Muscle layer of colon (tissue), 2 donors: ENCODE results near the gene HSD3B7.

ENCODE experiments used
- H3K27ac ChIP-seq: one replicate; pipeline ENCODE4 v1.7.0; 2013; ENCODE audit warnings: low read depth, mild to moderate bottlenecking, low read length, moderate library complexity
- H3K27me3 ChIP-seq, 2 donors: one replicate each; pipeline ENCODE4 v1.7.0; 2013; ENCODE audit warnings: low read length in 2 of 2, mild to moderate bottlenecking in 2 of 2; ENCODE audit not compliant: insufficient read depth in 2 of 2, control insufficient read depth in 1 of 2
- H3K36me3 ChIP-seq: one replicate; pipeline ENCODE4 v1.7.0; 2013; ENCODE audit warnings: mild to moderate bottlenecking, low read length; ENCODE audit not compliant: insufficient read depth
- H3K4me1 ChIP-seq: one replicate; pipeline ENCODE4 v1.7.0; 2013; ENCODE audit warnings: mild to moderate bottlenecking, low read length; ENCODE audit not compliant: insufficient read depth
- H3K4me3 ChIP-seq, 2 donors: one replicate each; pipeline ENCODE4 v1.7.0; 2013; ENCODE audit warnings: low read length in 2 of 2, low read depth in 1 of 2, mild to moderate bottlenecking in 1 of 2, moderate library complexity in 1 of 2
- H3K9ac ChIP-seq: one replicate; pipeline ENCODE4 v1.7.0; 2013; ENCODE audit warnings: low read length
- H3K9me3 ChIP-seq: one replicate; pipeline ENCODE4 v1.7.0; 2013; ENCODE audit warnings: mild to moderate bottlenecking, low read length
- donor health status: abdominal sarcoma.
- donor health status: Adenocarcinoma of cecum.

HSD3B7 gene

GRCh38 chr16:30998852-30999761, 14.1 kb downstream of the HSD3B7 start:
- H3K9me3 ChIP-seq = no peaks in the 10 kb centered on the region
- no peak overlapping the region for H3K27ac ChIP-seq
- H3K27me3 ChIP-seq = no peaks in the 10 kb centered on the region
- no peak overlapping the region for H3K9ac ChIP-seq
- H3K4me1 ChIP-seq = peaks cover 4% of the 10 kb centered on the region
- no peak overlapping the region for H3K4me3 ChIP-seq
- no peaks in the 10 kb centered on the region for H3K36me3 ChIP-seq

- H3K36me3 ChIP-seq = no peaks in the 10 kb centered on the region
Observed at GRCh38 chr16:31000671-31001382, 15.8 kb downstream of the HSD3B7 start.

GRCh38 chr16:31001507-31002249, 16.7 kb downstream of the HSD3B7 start:
- Histone ChIP-seq H3K27me3 (no peaks in the 10 kb centered on the region), H3K4me3 (no peak overlapping the region), H3K4me1 (peaks cover 4% of the 10 kb centered on the region), H3K9ac (no peak overlapping the region), H3K9me3 (no peaks in the 10 kb centered on the region), H3K36me3 (no peaks in the 10 kb centered on the region), H3K27ac (no peak overlapping the region)

More at GRCh38 chr16:31000671-31001382, 15.8 kb downstream of the HSD3B7 start:
- Histone ChIP-seq H3K27me3 (no peaks in the 10 kb centered on the region), H3K9me3 (no peaks in the 10 kb centered on the region), H3K27ac (no peak overlapping the region), H3K9ac (no peak overlapping the region), H3K4me3 (no peak overlapping the region), H3K4me1 (peaks cover 4% of the 10 kb centered on the region)

DNA sequence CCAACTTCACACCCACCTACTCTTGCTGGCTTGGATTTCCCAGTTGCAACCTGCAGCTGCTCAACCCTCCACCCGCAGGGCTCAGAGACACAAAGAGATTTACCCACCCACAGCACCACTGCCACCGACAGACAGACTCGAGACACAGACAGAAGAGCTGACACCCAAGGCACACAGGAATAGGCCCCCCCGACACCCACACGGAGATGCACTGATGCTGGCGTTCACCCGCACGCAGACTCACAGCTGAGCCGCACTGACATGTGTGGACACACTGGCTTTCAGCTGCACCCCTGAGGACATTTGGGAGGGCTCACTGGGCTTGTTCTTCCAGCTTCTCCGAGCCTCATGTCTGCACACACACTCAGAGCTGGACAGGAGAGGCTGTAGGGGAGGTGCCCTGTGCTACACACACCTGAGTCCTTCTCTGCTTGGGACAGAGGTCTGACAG, 17.3 kb downstream of the HSD3B7 start:
- no peaks in the 10 kb centered on the region for H3K27me3 ChIP-seq
- H3K4me3 ChIP-seq = no peak overlapping the region
- no peak overlapping the region for H3K9ac ChIP-seq
- H3K9me3 ChIP-seq = no peaks in the 10 kb centered on the region
- H3K36me3 ChIP-seq = no peaks in the 10 kb centered on the region
- peaks cover 4% of the 10 kb centered on the region for H3K4me1 ChIP-seq
- no peak overlapping the region for H3K27ac ChIP-seq

DNA sequence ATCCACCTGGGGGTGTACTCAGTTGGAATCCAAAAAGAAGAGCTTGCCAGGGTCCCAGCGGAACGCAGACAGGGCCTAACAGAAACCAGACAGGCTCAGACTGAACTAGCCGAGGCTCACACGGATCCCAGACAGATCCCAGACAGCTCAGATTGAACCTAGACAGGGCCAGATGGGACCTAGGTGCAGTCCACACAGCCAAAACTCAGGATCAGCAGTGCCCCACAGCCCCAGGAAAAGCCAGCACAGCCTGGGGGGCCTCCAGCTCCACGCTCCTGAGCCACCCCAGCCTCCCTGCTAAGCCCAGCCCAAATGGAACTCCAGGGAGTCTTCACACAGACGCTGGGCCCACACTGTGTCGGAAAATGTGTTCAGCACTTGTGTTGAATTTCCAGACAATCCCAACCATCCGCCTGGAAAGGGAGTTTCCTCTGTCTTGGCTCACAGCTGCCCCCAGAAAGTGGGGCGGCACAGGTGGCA, 17.9 kb downstream of the HSD3B7 start:
- Histone ChIP-seq H3K27me3 (no peaks in the 10 kb centered on the region), H3K4me3 (no peak overlapping the region), H3K9ac (no peak overlapping the region), H3K27ac (no peak overlapping the region), H3K4me1 (no peaks in the 10 kb centered on the region), H3K36me3 (no peaks in the 10 kb centered on the region), H3K9me3 (no peaks in the 10 kb centered on the region)

DNA sequence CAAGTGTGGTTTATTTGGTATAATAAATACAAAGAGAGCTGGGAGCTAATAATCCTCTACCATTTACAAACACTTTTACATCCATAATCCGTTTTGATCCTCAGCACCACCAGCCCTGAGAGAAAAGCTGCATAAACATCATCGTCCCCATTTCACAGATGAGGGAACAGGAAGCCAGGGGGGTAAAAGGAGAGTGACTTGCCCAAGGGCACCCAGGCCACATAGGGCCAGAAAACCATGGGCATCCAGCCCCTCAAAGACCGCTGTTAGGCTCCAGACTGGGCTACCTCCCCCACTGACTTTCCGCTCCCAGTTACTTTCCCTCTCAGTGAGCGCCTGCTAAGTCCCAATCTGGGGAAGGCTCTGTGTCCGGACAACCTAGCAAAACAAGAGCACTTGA, 18.7 kb downstream of the HSD3B7 start:
- Histone ChIP-seq H3K9me3 (no peaks in the 10 kb centered on the region), H3K27me3 (peaks cover 0 to 4% of the 10 kb centered on the region in 2 donors), H3K9ac (no peak overlapping the region), H3K4me1 (no peaks in the 10 kb centered on the region), H3K4me3 (no peak overlapping the region), H3K27ac (no peak overlapping the region), H3K36me3 (no peaks in the 10 kb centered on the region)

- no peak overlapping the region for H3K27ac ChIP-seq
- H3K36me3 ChIP-seq = no peaks in the 10 kb centered on the region
- no peaks in the 10 kb centered on the region for H3K4me1 ChIP-seq
- no peaks in the 10 kb centered on the region for H3K9me3 ChIP-seq
- H3K27me3 ChIP-seq = peaks cover 2 to 12% of the 10 kb centered on the region in 2 donors
- no peak overlapping the region for H3K9ac ChIP-seq
- H3K4me3 ChIP-seq = no peak overlapping the region
Observed at GRCh38 chr16:31004658-31005057, 19.7 kb downstream of the HSD3B7 start.

DNA sequence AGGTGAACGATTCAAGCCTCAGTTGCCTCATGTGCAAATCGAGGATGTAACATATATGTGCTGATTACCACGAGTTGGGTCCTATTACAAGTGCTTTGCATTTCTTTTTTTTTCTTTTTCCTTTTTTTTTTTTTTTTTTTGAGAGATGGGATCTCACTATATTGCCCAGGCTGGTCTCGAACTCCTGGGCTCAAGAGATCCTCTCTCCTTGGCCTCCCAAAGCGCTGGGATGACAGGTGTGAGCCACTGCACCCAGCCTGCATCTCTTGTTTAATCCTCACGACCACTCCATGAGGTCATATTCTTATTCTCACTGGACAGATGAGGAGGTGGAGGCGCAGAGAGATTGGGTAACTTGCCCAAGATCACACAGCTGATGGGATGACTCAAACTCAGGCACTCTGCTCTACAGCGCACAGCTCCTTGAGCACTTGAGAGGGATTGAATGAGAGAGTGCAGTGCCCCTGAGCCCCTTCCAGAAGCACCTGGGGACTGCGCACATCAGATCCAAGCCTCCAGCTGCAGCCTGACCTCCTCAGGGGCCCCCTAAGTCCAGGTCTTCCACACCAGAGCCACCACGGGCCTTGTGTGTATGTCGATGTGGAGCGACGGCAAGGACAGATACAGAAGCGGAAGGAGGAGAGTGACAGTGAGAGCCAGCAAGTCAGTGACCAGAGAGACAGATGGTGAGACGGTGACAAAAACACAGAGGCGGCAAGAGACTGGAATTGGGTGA, 20.5 kb downstream of the HSD3B7 start:
- Histone ChIP-seq H3K27ac (no peak overlapping the region), H3K9ac (no peak overlapping the region), H3K4me3 (no peak overlapping the region), H3K27me3 (peaks cover 4 to 16% of the 10 kb centered on the region in 2 donors), H3K9me3 (no peaks in the 10 kb centered on the region), H3K4me1 (no peaks in the 10 kb centered on the region), H3K36me3 (no peaks in the 10 kb centered on the region)

GRCh38 chr16:31006086-31006385, 21.0 kb downstream of the HSD3B7 start:
- H3K9me3 ChIP-seq = no peaks in the 10 kb centered on the region
- H3K4me3 ChIP-seq = no peak overlapping the region
- H3K4me1 ChIP-seq = no peaks in the 10 kb centered on the region
- no peak overlapping the region for H3K27ac ChIP-seq
- peaks cover 5 to 20% of the 10 kb centered on the region in 2 donors for H3K27me3 ChIP-seq
- no peaks in the 10 kb centered on the region for H3K36me3 ChIP-seq
- H3K9ac ChIP-seq = no peak overlapping the region

- Histone ChIP-seq H3K4me1 (no peaks in the 10 kb centered on the region), H3K9ac (no peak overlapping the region), H3K9me3 (no peaks in the 10 kb centered on the region), H3K27me3 (peaks cover 10 to 26% of the 10 kb centered on the region in 2 donors), H3K36me3 (no peaks in the 10 kb centered on the region), H3K4me3 (no peak overlapping the region), H3K27ac (no peak overlapping the region)
Observed at GRCh38 chr16:31006589-31006988, 21.6 kb downstream of the HSD3B7 start.
